Peyer's patch (tissue), 4 donors: ENCODE data around the gene FAM177A1. TPM values are rescaled to one million over a fixed set of nuclear protein-coding genes. Genes with fewer than 3 reads are reported as not detected.
"Not testable (repeated sequence)": the region's sequence is repeated elsewhere in the genome, so short reads cannot be mapped to it uniquely, and the experiment has no call there.

Experiments
- DNase-seq, 3 donors: peaks; one replicate each; pipeline ENCODE4 v3.0.0-alpha.2; 2017 to 2019
- H3K27ac ChIP-seq, 4 donors: fragments of 200-600 bp; sonication (generic); one replicate each; pipeline ENCODE4 v1.5.1; 2016 to 2019
- H3K27me3 ChIP-seq, 2 donors: fragments of 200-600 bp; sonication (generic); one replicate each; pipeline ENCODE4 v1.5.1; 2019
- H3K36me3 ChIP-seq, 3 donors: fragments of 200-600 bp; sonication (generic); one replicate each; pipeline ENCODE4 v1.5.1; 2016 to 2019
- H3K4me1 ChIP-seq, 4 donors: fragments of 200-600 bp; sonication (generic); one replicate each; pipeline ENCODE4 v1.5.1; 2016 to 2019
- H3K4me3 ChIP-seq, 4 donors: fragments of 200-600 bp; sonication (generic); 1 replicate in 3 of 4; 2 replicates in 1 of 4; pipeline ENCODE4 v1.5.1; 2016 to 2019; ENCODE audit warnings: mild to moderate bottlenecking in 1 of 4
- H3K9me3 ChIP-seq, 4 donors: fragments of 200-600 bp; sonication (generic); one replicate each; pipeline ENCODE4 v1.5.1; 2016 to 2019; ENCODE audit warnings: mild to moderate bottlenecking in 1 of 4
- CTCF ChIP-seq, 6 experiments: fragments of 450-650 bp in 4 of 6; fragments of 200-600 bp in 2 of 6; sonication (generic) in 1 of 6; IDR thresholded peaks; one replicate each; pipeline ENCODE4 v1.5.1; 2017 to 2019; ENCODE audit warnings: antibody characterized with exemption in 6 of 6, mild to moderate bottlenecking in 3 of 6, moderate library complexity in 1 of 6
- POLR2A ChIP-seq, 2 donors: fragments of 450-650 bp; IDR thresholded peaks; one replicate each; pipeline ENCODE4 v1.5.1; 2017; ENCODE audit warnings: antibody characterized with exemption in 2 of 2, mild to moderate bottlenecking in 2 of 2, moderate library complexity in 2 of 2
- total RNA-seq, 4 donors: library from RNA; depleted of rRNA; stranded (reverse); fragments of >200 nt; gene quantifications; one replicate each; pipeline ENCODE4 v1.1.0, GENCODE V29; 2016

The FAM177A1 gene
- total RNA-seq, 4 donors from 2014 or later = 31.4 to 60.8 (median 52.1) TPM

- peaks cover 0 to 7% (median 0%) of the 10 kb centered on the region in 4 donors for H3K4me1 ChIP-seq
- no peak overlapping the region for H3K27ac ChIP-seq
- no peak for DNase-seq
- H3K9me3 ChIP-seq = no peaks in the 10 kb centered on the region
- H3K36me3 ChIP-seq = peaks cover 0 to 92% (median 0%) of the 10 kb centered on the region in 3 donors
- no peaks in the 10 kb centered on the region for H3K27me3 ChIP-seq
- TF ChIP-seq POLR2A (IDR thresholded peaks at IDR 0.05) (no peak), CTCF (IDR thresholded peaks at IDR 0.05) (no peak)
- no peak overlapping the region for H3K4me3 ChIP-seq
Observed at GRCh38 chr14:35085441-35085840, 39.4 kb downstream of the FAM177A1 start.

GRCh38 chr14:35088514-35088913 lies 42.4 kb downstream of the FAM177A1 start:
- no peaks in the 10 kb centered on the region for H3K27me3 ChIP-seq
- H3K36me3 ChIP-seq = peaks cover 0 to 95% (median 0%) of the 10 kb centered on the region in 3 donors
- H3K9me3 ChIP-seq = no peaks in the 10 kb centered on the region
- no peak overlapping the region for H3K27ac ChIP-seq
- no peak overlapping the region for H3K4me3 ChIP-seq
- no peak for DNase-seq
- H3K4me1 ChIP-seq = peaks cover 0 to under 1% (median 0%) of the 10 kb centered on the region in 4 donors
- no peak for TF ChIP-seq POLR2A (IDR thresholded peaks at IDR 0.05)
- no peak for TF ChIP-seq CTCF (IDR thresholded peaks at IDR 0.05)

GRCh38 chr14:35094645-35095044 lies 48.6 kb downstream of the FAM177A1 start:
- H3K9me3 ChIP-seq, H3K4me1 ChIP-seq, DNase-seq, H3K27me3 ChIP-seq, H3K4me3 ChIP-seq, H3K27ac ChIP-seq: not testable (repeated sequence)
- H3K36me3 ChIP-seq = peaks cover 0 to 91% (median 0%) of the 10 kb centered on the region in 3 donors

DNA sequence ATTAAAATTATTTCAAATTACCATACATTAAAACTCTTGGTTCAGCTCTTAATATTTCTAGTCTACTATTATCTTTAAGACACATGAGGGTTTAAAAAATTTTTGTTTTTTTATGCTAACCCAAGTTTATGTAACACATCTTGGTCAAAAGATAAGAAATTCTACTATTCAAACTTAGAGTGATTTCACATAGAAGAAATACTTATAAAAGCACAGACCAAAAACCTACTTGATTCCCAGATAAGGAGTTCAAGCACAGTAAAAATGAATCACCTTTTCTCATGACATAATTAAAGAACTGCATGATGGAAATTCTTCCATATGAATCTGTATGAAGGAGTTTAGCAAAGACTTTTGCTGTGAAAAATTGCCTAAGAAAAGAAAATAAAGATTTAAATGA lies 61.8 kb downstream of the FAM177A1 start:
- Histone ChIP-seq H3K36me3 (peaks cover 0 to 83% (median 0%) of the 10 kb centered on the region in 3 donors), H3K27me3 (no peaks in the 10 kb centered on the region), H3K9me3 (no peaks in the 10 kb centered on the region), H3K27ac (no peak overlapping the region), H3K4me3 (no peak overlapping the region), H3K4me1 (no peaks in the 10 kb centered on the region)
- DNase-seq = no peak
- TF ChIP-seq CTCF (IDR thresholded peaks at IDR 0.05) (no peak), POLR2A (IDR thresholded peaks at IDR 0.05) (no peak)

DNA sequence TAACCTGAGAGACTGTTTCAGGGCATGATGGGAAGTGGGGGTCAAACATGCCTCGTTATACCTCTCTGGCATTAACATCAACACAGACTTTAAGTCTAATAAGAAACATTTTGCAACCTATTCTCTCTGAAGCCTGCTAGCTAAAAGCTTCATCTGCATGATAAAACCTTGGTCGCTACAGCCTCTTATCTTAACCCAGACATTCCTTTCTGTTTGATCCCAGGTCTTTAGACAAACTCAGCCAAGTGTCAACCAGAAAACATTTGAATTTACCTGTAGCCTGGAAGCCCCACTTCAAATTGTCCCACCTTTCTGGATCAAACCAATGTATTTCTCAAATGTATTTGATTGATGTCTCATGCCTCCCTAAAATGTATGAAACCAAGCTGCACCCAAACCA lies 66.6 kb downstream of the FAM177A1 start:
- H3K27me3 ChIP-seq = no peaks in the 10 kb centered on the region
- TF ChIP-seq POLR2A (IDR thresholded peaks at IDR 0.05) = no peak
- TF ChIP-seq CTCF (IDR thresholded peaks at IDR 0.05) = no peak
- H3K4me3 ChIP-seq = no peak overlapping the region
- peaks cover 0 to 79% (median 0%) of the 10 kb centered on the region in 3 donors for H3K36me3 ChIP-seq
- DNase-seq = no peak
- no peaks in the 10 kb centered on the region for H3K9me3 ChIP-seq
- no peaks in the 10 kb centered on the region for H3K4me1 ChIP-seq
- H3K27ac ChIP-seq = no peak overlapping the region

- TF ChIP-seq POLR2A (IDR thresholded peaks at IDR 0.05) (no peak), CTCF (IDR thresholded peaks at IDR 0.05) (no peak)
- H3K9me3 ChIP-seq = no peaks in the 10 kb centered on the region
- peaks cover 0 to 72% (median 0%) of the 10 kb centered on the region in 3 donors for H3K36me3 ChIP-seq
- DNase-seq = no peak
- no peak overlapping the region for H3K27ac ChIP-seq
- no peaks in the 10 kb centered on the region for H3K4me1 ChIP-seq
- H3K27me3 ChIP-seq = no peaks in the 10 kb centered on the region
- no peak overlapping the region for H3K4me3 ChIP-seq
Observed at GRCh38 chr14:35113308-35113950, 67.4 kb downstream of the FAM177A1 start.
